ENCODE results near the gene ETFA.

ETFA gene

GRCh38 chr15:76340198-76340802, 29.0 kb upstream of the ETFA start:
- peak in 1 of 3 donors; percentile 30 for DNase-seq

- DNase-seq, result peak in 1 of 3 donors; percentile 25
Observed at GRCh38 chr15:76339305-76340197, 28.3 kb upstream of the ETFA start.

- DNase-seq, result peak; percentile 66 to 76 (median 72)
Observed at GRCh38 chr15:76338486-76339304, 27.4 kb upstream of the ETFA start.

DNA sequence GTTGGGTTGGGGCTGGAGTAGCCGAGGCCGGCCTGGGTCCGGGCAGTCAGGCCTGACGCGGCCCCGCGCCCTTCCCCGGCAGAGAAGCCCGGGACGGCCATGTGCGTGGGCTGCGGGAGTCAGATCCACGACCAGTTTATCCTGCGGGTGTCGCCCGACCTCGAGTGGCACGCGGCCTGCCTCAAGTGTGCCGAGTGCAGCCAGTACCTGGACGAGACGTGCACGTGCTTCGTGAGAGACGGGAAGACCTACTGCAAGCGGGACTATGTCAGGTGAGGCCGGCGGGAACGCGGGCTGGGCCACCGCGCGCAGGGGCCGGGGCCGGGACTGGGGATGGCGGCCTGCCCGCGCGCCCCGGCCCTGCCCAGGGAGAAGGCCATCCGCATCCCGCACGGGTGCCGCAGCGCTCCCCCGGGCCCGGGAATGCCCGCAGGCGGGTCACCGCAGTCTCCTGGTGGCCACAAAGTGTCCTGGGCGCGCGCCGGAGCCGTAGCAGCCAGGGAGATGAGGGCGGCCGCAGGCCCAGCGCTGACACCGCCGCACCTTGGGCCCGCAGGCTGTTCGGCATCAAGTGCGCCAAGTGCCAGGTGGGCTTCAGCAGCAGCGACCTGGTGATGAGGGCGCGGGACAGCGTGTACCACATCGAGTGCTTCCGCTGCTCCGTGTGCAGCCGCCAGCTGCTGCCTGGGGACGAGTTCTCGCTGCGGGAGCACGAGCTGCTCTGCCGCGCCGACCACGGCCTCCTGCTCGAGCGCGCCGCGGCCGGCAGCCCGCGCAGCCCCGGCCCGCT, 26.6 kb upstream of the ETFA start:
- peak in 1 of 3 donors; percentile 21 for DNase-seq

GRCh38 chr15:76337059-76337695, 25.9 kb upstream of the ETFA start:
- DNase-seq, result peak in 2 of 3 donors; percentile 10 to 52

DNA sequence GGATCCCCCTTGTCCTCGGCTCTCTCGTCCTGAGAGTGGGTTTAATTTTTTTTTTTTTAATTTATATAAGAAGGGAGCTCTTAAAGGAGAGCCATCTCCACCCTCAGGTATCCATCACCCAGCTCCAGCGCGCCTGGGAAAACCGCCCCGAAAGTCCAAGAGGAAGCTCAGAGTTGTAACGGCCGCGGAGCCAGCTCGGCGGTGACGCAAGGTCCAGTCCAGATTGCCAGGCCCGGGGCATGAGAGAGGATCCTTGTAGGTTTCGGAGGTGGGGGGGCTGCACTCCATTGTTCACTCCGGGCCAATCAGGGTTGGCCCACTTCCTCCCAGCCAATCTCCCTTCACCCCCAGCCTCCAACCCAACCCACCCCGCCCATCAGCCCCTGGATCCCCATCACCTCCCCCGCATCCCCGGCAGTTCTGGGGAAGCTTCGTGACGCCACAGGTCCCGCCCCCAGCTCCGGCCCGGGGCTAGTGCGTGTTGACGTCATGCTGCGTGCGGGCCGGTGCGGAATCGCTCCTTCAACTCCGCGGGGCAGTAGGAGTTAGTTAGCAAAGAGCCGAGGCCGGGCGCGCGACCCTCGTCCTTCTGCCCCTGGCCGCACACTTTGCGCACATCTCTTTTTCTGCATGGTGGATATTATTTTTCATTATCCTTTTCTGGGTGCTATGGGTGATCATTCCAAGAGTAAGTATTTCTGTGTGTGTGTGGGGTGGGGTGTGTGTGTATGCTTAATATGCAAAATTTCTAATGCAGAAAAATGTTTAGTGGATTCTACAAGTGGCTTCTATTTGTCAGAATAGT, 25.2 kb upstream of the ETFA start, which contains the start of gene ISL2:
TSS of gene ISL2 (plus strand) at position 520 of the 805 bp plus-strand sequence. CDS start at position 631, 111 bp downstream.
- DNase-seq, result peak; percentile 86 to 93 (median 90)

- peak in 2 of 3 donors; percentile 52 to 56 for DNase-seq
Observed at GRCh38 chr15:76335307-76336253, 24.3 kb upstream of the ETFA start.

DNA sequence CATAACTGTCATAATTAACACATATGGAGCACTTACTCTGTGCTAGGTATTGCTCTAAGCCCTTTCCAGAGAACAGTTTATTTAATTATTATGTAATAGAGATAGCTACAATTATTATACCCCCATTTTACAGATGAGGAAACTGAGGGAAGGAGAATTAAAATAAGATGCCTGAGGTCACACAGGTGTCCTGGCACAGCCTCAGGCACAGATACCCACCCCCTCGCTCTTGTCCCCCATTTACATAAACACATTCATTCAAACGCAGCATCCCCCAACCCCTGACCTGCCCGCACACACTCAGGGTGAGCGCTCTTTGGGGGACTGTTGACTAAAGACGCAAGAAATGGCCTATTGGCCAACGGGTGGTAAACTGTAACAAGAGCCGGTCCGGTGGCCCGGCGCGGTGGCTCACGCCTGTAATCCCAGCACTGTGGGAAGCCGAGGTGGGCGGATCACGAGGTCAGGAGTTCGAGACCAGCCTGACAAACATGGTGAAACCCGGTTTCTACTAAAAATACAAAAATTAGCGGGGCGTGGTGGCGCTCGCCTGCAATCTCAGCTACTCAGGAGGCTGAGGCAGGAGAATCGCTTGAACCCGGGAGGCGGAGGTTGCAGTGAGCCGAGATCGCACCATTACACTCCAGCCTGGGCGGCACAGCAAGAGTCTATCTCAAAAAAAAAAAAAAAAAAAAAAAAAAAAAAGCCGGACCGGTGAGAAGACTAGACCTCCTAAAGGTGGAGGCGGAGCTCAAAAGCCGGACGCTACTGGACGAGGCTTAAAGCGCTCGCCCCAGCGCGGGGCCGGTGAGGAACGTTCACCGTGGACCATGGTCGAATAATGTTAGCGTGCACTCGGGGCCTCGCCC, 23.4 kb upstream of the ETFA start:
- no peak for DNase-seq

- peak in 1 of 3 donors; percentile 37 for DNase-seq
Observed at GRCh38 chr15:76333720-76334437, 22.6 kb upstream of the ETFA start.

DNA sequence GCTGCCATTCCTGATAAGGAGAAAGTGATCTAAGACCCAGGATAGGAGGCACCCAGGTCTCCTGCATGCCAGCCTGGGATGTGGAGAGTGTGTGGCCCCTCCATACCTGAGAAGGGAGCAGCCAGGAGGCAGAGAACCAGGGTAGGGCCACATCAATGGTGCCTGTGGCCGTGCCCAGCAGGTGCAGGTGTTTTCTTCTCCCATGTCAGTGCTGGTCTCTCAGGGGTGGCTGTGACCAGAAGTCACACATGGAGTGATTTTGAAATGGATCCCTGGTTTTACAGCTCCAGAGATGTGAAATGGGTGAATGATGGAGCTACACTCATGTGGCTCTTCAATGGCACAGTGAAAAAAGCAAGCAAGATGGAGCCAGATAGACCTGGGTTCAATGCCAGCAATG, 22.0 kb upstream of the ETFA start:
- DNase-seq, result no peak

- DNase-seq, result no peak
Observed at GRCh38 chr15:76332796-76333195, 21.5 kb upstream of the ETFA start.

DNA sequence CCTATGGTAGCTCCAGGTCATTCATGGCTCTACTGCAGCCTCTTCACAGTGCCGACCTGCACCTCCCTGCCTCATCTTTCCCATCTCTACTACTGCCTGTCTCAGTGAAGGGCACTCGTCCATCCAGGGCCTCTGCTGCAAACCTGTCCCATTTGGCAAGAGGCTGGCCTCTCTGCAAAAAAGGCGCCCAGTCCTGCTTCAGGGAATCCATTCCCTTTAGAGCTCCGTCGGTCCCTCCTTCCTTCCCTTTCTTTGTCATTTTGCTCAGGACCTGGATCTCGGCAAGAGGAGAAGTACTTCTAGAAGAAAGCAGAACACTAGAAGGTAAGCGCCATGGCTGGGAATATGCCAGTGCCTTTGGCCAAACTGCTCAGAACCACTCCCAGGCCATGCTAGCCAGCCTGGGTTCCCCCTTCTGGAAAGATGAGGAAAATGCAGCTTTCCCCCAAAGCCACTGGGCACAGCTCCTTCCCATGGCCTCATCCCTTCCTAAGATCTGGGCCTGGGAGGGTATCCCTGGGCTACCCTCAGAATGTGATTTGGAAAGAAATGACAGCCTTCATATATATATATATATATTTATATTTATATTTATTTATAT, 18.9 kb upstream of the ETFA start:
- DNase-seq, result peak; percentile 57 to 74 (median 66)

GRCh38 chr15:76328958-76329357, 17.7 kb upstream of the ETFA start:
- DNase-seq, result no peak

DNA sequence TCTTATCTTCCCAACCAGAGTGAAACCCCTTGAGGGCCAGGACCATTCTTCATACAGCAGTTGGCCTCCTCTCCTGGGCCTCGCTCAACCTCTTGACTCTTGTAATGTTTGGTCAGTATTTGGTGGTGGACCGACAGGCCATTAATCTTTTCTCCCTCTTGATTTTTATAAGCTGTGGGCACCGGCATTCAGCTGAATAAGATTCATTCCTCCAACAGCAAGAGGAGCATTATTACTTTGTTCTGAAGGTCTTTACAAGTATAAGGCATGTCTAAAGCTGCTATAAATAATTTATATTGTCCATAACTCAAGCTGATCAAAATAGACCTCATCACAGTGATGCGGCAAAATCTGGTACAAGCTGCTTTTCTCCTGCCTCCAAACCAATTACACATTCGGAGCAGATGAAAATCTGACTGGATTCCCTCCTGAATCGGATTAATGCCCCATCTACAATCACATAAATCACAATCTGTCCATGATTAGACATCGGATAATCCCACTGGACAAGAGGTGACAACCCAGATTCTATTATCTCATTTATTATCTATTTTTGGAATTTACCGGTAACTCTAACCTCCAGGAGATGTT, 16.9 kb upstream of the ETFA start:
- DNase-seq, result no peak

DNA sequence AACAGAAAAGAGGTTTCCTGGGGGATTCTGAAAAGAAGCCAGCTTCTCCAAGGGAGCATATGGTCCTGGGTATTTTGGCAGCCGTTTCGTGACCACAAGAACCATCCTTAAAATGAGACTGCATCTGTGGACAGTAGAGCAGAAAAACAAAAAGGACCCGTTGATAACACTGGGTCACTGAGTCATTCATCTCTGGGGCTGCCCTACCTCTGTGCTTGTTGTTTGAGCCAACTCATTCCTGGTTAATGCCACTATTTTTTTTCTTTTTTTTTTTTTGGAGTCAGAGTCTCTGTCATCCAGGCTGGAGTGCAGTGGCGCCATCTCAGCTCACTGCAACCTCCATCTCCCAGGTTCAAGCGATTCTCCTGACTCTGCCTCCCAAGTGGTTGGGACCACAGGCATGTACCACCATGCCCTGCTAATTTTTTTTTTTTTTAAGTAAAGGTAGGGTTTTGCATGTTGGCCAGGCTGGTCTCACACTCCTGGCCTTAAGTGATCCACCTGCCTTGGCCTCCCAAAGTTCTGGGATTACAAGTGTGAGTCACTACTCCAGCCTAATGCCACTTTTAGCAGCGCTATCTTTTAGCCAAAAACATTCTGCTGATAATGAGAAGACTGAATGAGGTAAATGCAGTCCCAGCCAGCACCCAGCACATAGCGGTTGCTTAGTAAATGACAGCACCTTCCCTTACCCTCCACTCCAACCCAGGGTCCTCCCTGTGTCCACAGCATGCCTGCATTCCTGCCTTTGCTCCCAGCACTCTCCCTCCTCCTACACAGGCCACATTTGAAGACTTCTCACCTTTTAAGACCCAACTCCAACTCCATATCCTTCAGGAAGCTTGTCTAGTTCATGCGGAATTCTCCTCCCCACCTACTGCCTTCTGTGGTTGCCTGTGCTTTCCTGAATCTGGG, 16.2 kb upstream of the ETFA start:
- DNase-seq, result no peak

DNA sequence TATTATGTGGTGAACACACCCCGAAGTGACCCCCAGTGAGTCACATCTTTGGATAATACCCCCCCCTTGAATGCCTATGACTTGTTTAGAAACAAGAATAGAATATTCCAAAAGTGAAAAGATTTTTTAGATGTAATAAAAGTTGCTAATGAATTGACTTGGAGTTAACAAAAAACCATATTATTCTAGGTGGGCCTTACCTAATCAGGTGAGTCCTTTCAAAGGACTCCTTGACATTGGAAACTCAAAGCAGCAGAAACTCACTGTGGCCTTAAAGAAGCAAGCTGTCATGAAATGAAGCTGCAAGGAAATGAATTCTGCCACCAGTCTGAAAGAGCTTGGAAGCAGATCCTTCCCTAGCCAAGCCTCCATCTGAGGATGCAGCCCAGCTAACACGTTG, 14.4 kb upstream of the ETFA start:
- no peak for DNase-seq
